Heart right ventricle (tissue), 16 donors: ENCODE measurements around the gene SLC4A9. TPM values are rescaled to one million over a fixed set of nuclear protein-coding genes. Genes with fewer than 3 reads are reported as not detected.

Experiments used
- ATAC-seq, 8 donors: fragments of 200-7000 bp; cut with Tn5 transposase; one replicate each; pipeline ENCODE4 v1.9.1; 2020; ENCODE audit warnings: mild to moderate bottlenecking in 8 of 8, moderate library complexity in 8 of 8, moderate number of reproducible peaks in 1 of 8
- DNase-seq, 2 donors: peaks; one replicate each; pipeline ENCODE4 v3.0.0-alpha.2; 2020
- H3K27ac ChIP-seq, 10 donors: fragments of 200-600 bp; sonication (generic) in 2 of 10; one replicate each; pipeline versions ENCODE4 v1.5.0 to v1.8.0; 2020 to 2022; ENCODE audit warnings: mild to moderate bottlenecking in 3 of 10
- H3K27me3 ChIP-seq, 7 donors: fragments of 200-600 bp; one replicate each; pipeline ENCODE4 v1.8.0; 2021 to 2022; ENCODE audit warnings: mild to moderate bottlenecking in 2 of 7
- H3K36me3 ChIP-seq, 9 donors: fragments of 200-600 bp; sonication (generic) in 1 of 9; one replicate each; pipeline versions ENCODE4 v1.5.0 to v1.8.0; 2020 to 2022; ENCODE audit warnings: mild to moderate bottlenecking in 2 of 9
- H3K4me1 ChIP-seq, 9 donors: fragments of 200-600 bp; sonication (generic) in 1 of 9; one replicate each; pipeline versions ENCODE4 v1.5.0 to v1.8.0; 2020 to 2022; ENCODE audit warnings: mild to moderate bottlenecking in 4 of 9
- H3K4me3 ChIP-seq, 10 donors: fragments of 200-600 bp; sonication (generic) in 2 of 10; one replicate each; pipeline versions ENCODE4 v1.5.0 to v1.8.0; 2020 to 2022; ENCODE audit warnings: mild to moderate bottlenecking in 7 of 10, moderate library complexity in 2 of 10
- H3K9me3 ChIP-seq, 11 donors: fragments of 200-600 bp in 10 of 11; sonication (generic) in 2 of 11; one replicate each; pipeline versions ENCODE4 v1.5.0 to v1.8.0; 2013 to 2022; ENCODE audit warnings: mild to moderate bottlenecking in 2 of 11, control low read depth in 1 of 11, moderate library complexity in 1 of 11
- CTCF ChIP-seq, 9 donors: fragments of 200-600 bp; sonication (generic) in 2 of 9; IDR thresholded peaks; one replicate each; pipeline versions ENCODE4 v1.5.0 to v1.8.0; 2021 to 2022; ENCODE audit warnings: antibody characterized with exemption in 9 of 9, mild to moderate bottlenecking in 5 of 9, moderate library complexity in 1 of 9
- WGBS, 2 donors: extraction: QIAGEN DNeasy Blood & Tissue Kit; methylation state at CpG; one replicate each; pipeline ENCODE4 v1.1.7; 2013; ENCODE audit warnings: inconsistent platforms in 1 of 2; 5-methylcytosine and 5-hydroxymethylcytosine counted together
- intact Hi-C, 10 donors: fragments of 100-400 bp; cut with DNase I; formaldehyde crosslinking; loops; one replicate each; pipeline versions ENCODE4 v1.11.1 to v1.14.2; 2022
- polyA plus RNA-seq, 2 donors: library from polyadenylated mRNA; stranded (reverse); fragments of 200-250 nt; gene quantifications; one replicate each; pipeline ENCODE4 v1.2.3, GENCODE V29; 2013
- total RNA-seq, 10 donors: library from RNA; stranded (reverse); fragmentation: NEBNext Ultra II Directional in 3 of 10; extraction: Animal tissue kit (Norgen Biotek cat#: 25700) in 3 of 10; gene quantifications; one replicate each; pipeline versions ENCODE4 v1.2.1 to v1.2.4, GENCODE V29; 2021 to 2023
- donor health status: Arrhythmogenic right ventricular cardiomyopathy.
- donor health status: ischemic (EF 13 %, LVEDD 7.1; RV severe dilation, severe dysfunction).
- donor health status: healthy with polysubstance abuse.
- donor health status: DM: no; HTN: yes; CAD: no.
- donor health status: DM: no; HTN: no; CAD: no.
- donor health status: ischemic (EF 25% LVEDD 6.9; RV normal size, moderate dysfunction).
- donor health status: ischemic (EF 25% LVEDD 5.7; RV mildly dilated, moderate dysfunction).
- donor health status: healthy.
- donor health status: DM: yes; HTN: yes; CAD: no.
- donor health status: Ischemic cardiomyopathy.
- donor health status: ischemic (EF 35%, LVEDD 5.7; RV mildly dilated, moderate dysfunction).
- donor health status: nonischemic (EF 11% LVEDD 7.7; RV severe dilation, severe dysfunction).
- donor health status: DM: yes; HTN: yes; CAD: no.
- donor health status: PGD.
- donor health status: ischemic (EF 29% LVEDD 5.4; RV normal size, mild dysfunction).
- donor health status: nonischemic (EF 23%, LVEDD 6.1; RV moderate dilation, normal function).

The SLC4A9 gene
- total and polyA plus RNA-seq, 12 donors, result 0.01 to 0.34 (median 0.20) TPM; not detected in 8

- 100% methylated on average over 1 of the region's 1 CpG for WGBS, 2 donors
- no peak for DNase-seq
- no peak for TF ChIP-seq CTCF (IDR thresholded peaks at IDR 0.05)
These were observed 31.7 kb downstream of the SLC4A9 start for GRCh38 chr5:140391732-140392131.

GRCh38 chr5:140393738-140394137 lies 33.7 kb downstream of the SLC4A9 start:
- TF ChIP-seq CTCF (IDR thresholded peaks at IDR 0.05), result no peak
- H3K4me1 ChIP-seq, result no peaks in the 10 kb centered on the region

More at GRCh38 chr5:140391732-140392131, 31.7 kb downstream of the SLC4A9 start:
- Histone ChIP-seq H3K4me3 (no peak overlapping the region), H3K9me3 (no peaks in the 10 kb centered on the region), H3K27ac (no peak overlapping the region), H3K27me3 (no peaks in the 10 kb centered on the region), H3K36me3 (peaks cover 0 to 11% (median 0%) of the 10 kb centered on the region in 9 donors), H3K4me1 (no peaks in the 10 kb centered on the region)
- intact Hi-C loops, result no loop called here
- no peak for ATAC-seq

GRCh38 chr5:140398379-140398811 lies 38.4 kb downstream of the SLC4A9 start:
- H3K27me3 ChIP-seq, result no peaks in the 10 kb centered on the region
- no peak for TF ChIP-seq CTCF (IDR thresholded peaks at IDR 0.05)
- ATAC-seq, result no peak

More at GRCh38 chr5:140393738-140394137, 33.7 kb downstream of the SLC4A9 start:
- Histone ChIP-seq H3K36me3 (peaks cover 0 to 11% (median 0%) of the 10 kb centered on the region in 9 donors), H3K27me3 (no peaks in the 10 kb centered on the region), H3K9me3 (no peaks in the 10 kb centered on the region), H3K27ac (no peak overlapping the region), H3K4me3 (no peak overlapping the region)
- WGBS, 2 donors, result 94 to 99% methylated on average over 2 of the region's 2 CpGs
- DNase-seq, result no peak
- intact Hi-C loops, result no loop called here
- no peak for ATAC-seq

GRCh38 chr5:140399979-140400729 lies 40.2 kb downstream of the SLC4A9 start:
- intact Hi-C loops, result loop anchor here in 8 of 10 donors (5.0 to 10.0 kb wide), 8 partner anchors 147 to 922 kb away; partner anchors contain the start of genes IK (in 2 of the 8), NDUFA2 (in 2 of the 8), WDR55 (in 2 of the 8) and EIF4EBP3 (in 1 of the 8)
- ATAC-seq (no peak), DNase-seq (no peak)
- no peaks in the 10 kb centered on the region for H3K9me3 ChIP-seq
- H3K4me1 ChIP-seq, result peaks cover 4 to 39% (median 29%) of the 10 kb centered on the region in 9 donors
- no peak for TF ChIP-seq CTCF (IDR thresholded peaks at IDR 0.05)
- peak overlapping the region; percentile 44 to 97 (median 84) for H3K27ac ChIP-seq
- peaks cover 0 to 2% (median 0%) of the 10 kb centered on the region in 9 donors for H3K36me3 ChIP-seq
- peak overlapping the region; percentile 61 to 97 (median 88) for H3K4me3 ChIP-seq
- no peaks in the 10 kb centered on the region for H3K27me3 ChIP-seq
- WGBS, 2 donors, result 41 to 44% methylated on average over 25 of the region's 25 CpGs

More at GRCh38 chr5:140398379-140398811, 38.4 kb downstream of the SLC4A9 start:
- H3K9me3 ChIP-seq, result no peaks in the 10 kb centered on the region
- H3K4me3 ChIP-seq, result no peak overlapping the region
- DNase-seq, result no peak
- H3K27ac ChIP-seq, result no peak overlapping the region
- peaks cover 0 to under 1% (median 0%) of the 10 kb centered on the region in 9 donors for H3K36me3 ChIP-seq
- intact Hi-C loops, result no loop called here
- H3K4me1 ChIP-seq, result peaks cover 3 to 24% (median 15%) of the 10 kb centered on the region in 9 donors
